ENCODE measurements around the gene EFCAB13.

- no peak for TF ChIP-seq CTCF (IDR thresholded peaks at IDR 0.05)
- TF ChIP-seq EZH2 (IDR thresholded peaks at IDR 0.05) = no peak
- TF ChIP-seq EZH2phosphoT487 (IDR thresholded peaks at IDR 0.05) = no peak
These were observed 77.3 kb downstream of the EFCAB13 start for GRCh38 chr17:47401100-47401499.

All from neural progenitor cell (in vitro differentiated cells).